Mononuclear cell (primary cell): ENCODE results near the gene INO80. TPM values are rescaled to one million over a fixed set of nuclear protein-coding genes. Genes with fewer than 3 reads are reported as not detected.

Source experiments
- H3K27me3 ChIP-seq: 2 replicates; pipeline ENCODE4 v1.6.0; 2011; ENCODE audit warnings: low read length, control low read depth; ENCODE audit not compliant: insufficient read depth
- H3K4me1 ChIP-seq: 2 replicates; pipeline ENCODE4 v1.5.1; 2011; ENCODE audit warnings: mild to moderate bottlenecking, low read length, control low read depth; ENCODE audit not compliant: insufficient read depth
- H3K4me3 ChIP-seq: 2 replicates; pipeline ENCODE4 v1.5.1; 2011; ENCODE audit warnings: mild to moderate bottlenecking, low read length, moderate library complexity
- H3K9me3 ChIP-seq: 2 replicates; pipeline ENCODE4 v1.5.1; 2011; ENCODE audit warnings: low read depth, mild to moderate bottlenecking, control low read depth, low read length
- total RNA-seq: library from RNA; depleted of rRNA; stranded (reverse); fragments of >200 nt; gene quantifications from one replicate; pipeline ENCODE4 v1.2.3, GENCODE V29; 2012

The INO80 gene
- total RNA-seq, 1 donor, result 27.3 TPM

GRCh38 chr15:40951764-40952163, 164.3 kb downstream of the INO80 start:
- Histone ChIP-seq H3K4me3 (no peak overlapping the region), H3K27me3 (no peaks in the 10 kb centered on the region), H3K4me1 (peaks cover 13% of the 10 kb centered on the region), H3K9me3 (no peaks in the 10 kb centered on the region)

- Histone ChIP-seq H3K4me3 (no peak overlapping the region), H3K27me3 (no peaks in the 10 kb centered on the region), H3K9me3 (no peaks in the 10 kb centered on the region), H3K4me1 (peaks cover 13% of the 10 kb centered on the region)
Observed at GRCh38 chr15:40949756-40950207, 166.3 kb downstream of the INO80 start.

- Histone ChIP-seq H3K4me1 (peaks cover 10% of the 10 kb centered on the region), H3K9me3 (no peaks in the 10 kb centered on the region), H3K27me3 (no peaks in the 10 kb centered on the region), H3K4me3 (no peak overlapping the region)
Observed at GRCh38 chr15:40948706-40949473, 167.2 kb downstream of the INO80 start.

GRCh38 chr15:40944510-40945296, 171.4 kb downstream of the INO80 start:
- Histone ChIP-seq H3K4me3 (no peak overlapping the region), H3K4me1 (peaks cover 36% of the 10 kb centered on the region), H3K27me3 (no peaks in the 10 kb centered on the region), H3K9me3 (no peaks in the 10 kb centered on the region)

GRCh38 chr15:40943764-40944365, 172.2 kb downstream of the INO80 start:
- Histone ChIP-seq H3K9me3 (no peaks in the 10 kb centered on the region), H3K4me1 (peaks cover 37% of the 10 kb centered on the region), H3K27me3 (no peaks in the 10 kb centered on the region), H3K4me3 (no peak overlapping the region)

GRCh38 chr15:40942878-40943277, 173.2 kb downstream of the INO80 start:
- H3K4me1 ChIP-seq, result peaks cover 37% of the 10 kb centered on the region
- no peaks in the 10 kb centered on the region for H3K9me3 ChIP-seq
- no peaks in the 10 kb centered on the region for H3K27me3 ChIP-seq
- H3K4me3 ChIP-seq, result no peak overlapping the region

- Histone ChIP-seq H3K27me3 (no peaks in the 10 kb centered on the region), H3K9me3 (no peaks in the 10 kb centered on the region), H3K4me3 (peak overlapping the region; percentile 54), H3K4me1 (peaks cover 37% of the 10 kb centered on the region)
Observed at GRCh38 chr15:40942337-40942854, 173.7 kb downstream of the INO80 start.

- Histone ChIP-seq H3K27me3 (no peaks in the 10 kb centered on the region), H3K9me3 (no peaks in the 10 kb centered on the region), H3K4me3 (peak overlapping the region; percentile 54)
Observed at GRCh38 chr15:40941528-40942336, 174.3 kb downstream of the INO80 start.

GRCh38 chr15:40941068-40941527, 175.0 kb downstream of the INO80 start:
- H3K4me1 ChIP-seq, result peaks cover 37% of the 10 kb centered on the region
- no peaks in the 10 kb centered on the region for H3K9me3 ChIP-seq
- no peaks in the 10 kb centered on the region for H3K27me3 ChIP-seq
- H3K4me3 ChIP-seq, result no peak overlapping the region

More at GRCh38 chr15:40941528-40942336, 174.3 kb downstream of the INO80 start:
- H3K4me1 ChIP-seq, result peaks cover 37% of the 10 kb centered on the region

GRCh38 chr15:40940296-40940801, 175.7 kb downstream of the INO80 start:
- Histone ChIP-seq H3K9me3 (no peaks in the 10 kb centered on the region), H3K4me1 (peaks cover 37% of the 10 kb centered on the region), H3K27me3 (no peaks in the 10 kb centered on the region), H3K4me3 (no peak overlapping the region)

GRCh38 chr15:40938536-40938870, 177.6 kb downstream of the INO80 start:
- H3K4me3 ChIP-seq, result no peak overlapping the region
- H3K27me3 ChIP-seq, result no peaks in the 10 kb centered on the region
- peaks cover 37% of the 10 kb centered on the region for H3K4me1 ChIP-seq
- H3K9me3 ChIP-seq, result no peaks in the 10 kb centered on the region

- Histone ChIP-seq H3K9me3 (no peaks in the 10 kb centered on the region), H3K27me3 (no peaks in the 10 kb centered on the region), H3K4me3 (no peak overlapping the region), H3K4me1 (peaks cover 33% of the 10 kb centered on the region)
Observed at GRCh38 chr15:40937762-40938535, 178.1 kb downstream of the INO80 start.

GRCh38 chr15:40936709-40937666, 179.1 kb downstream of the INO80 start:
- peaks cover under 1% of the 10 kb centered on the region for H3K27me3 ChIP-seq
- no peaks in the 10 kb centered on the region for H3K9me3 ChIP-seq
- H3K4me1 ChIP-seq, result peaks cover 24% of the 10 kb centered on the region
- H3K4me3 ChIP-seq, result no peak overlapping the region
